Upper lobe of left lung (tissue), 6 donors: ENCODE measurements around the gene ATAD2B. TPM values are rescaled to one million over a fixed set of nuclear protein-coding genes. Genes with fewer than 3 reads are reported as not detected.
"Not testable (repeated sequence)": the region's sequence is repeated elsewhere in the genome, so short reads cannot be mapped to it uniquely, and the experiment has no call there.

Experiments used
- ATAC-seq, 2 donors: fragments of 200-7000 bp; cut with Tn5 transposase; one replicate each; pipeline ENCODE4 v1.9.1; 2022; ENCODE audit warnings: mild to moderate bottlenecking in 2 of 2, moderate library complexity in 2 of 2; ENCODE audit not compliant: low FRiP score in 2 of 2
- DNase-seq, 2 donors: peaks; one replicate each; pipeline ENCODE4 v3.0.0-alpha.2; 2019 to 2020
- H3K27ac ChIP-seq, 4 donors: fragments of 200-600 bp; sonication (generic); one replicate each; pipeline ENCODE4 v1.5.1; 2016 to 2019
- H3K27me3 ChIP-seq, 4 donors: fragments of 200-600 bp; sonication (generic); one replicate each; pipeline ENCODE4 v1.5.1; 2017 to 2019
- H3K36me3 ChIP-seq, 4 donors: fragments of 200-600 bp; sonication (generic); one replicate each; pipeline ENCODE4 v1.5.1; 2016 to 2019
- H3K4me1 ChIP-seq, 4 donors: fragments of 200-600 bp; sonication (generic); one replicate each; pipeline ENCODE4 v1.5.1; 2018 to 2019
- H3K4me3 ChIP-seq, 4 donors: fragments of 200-600 bp; sonication (generic); one replicate each; pipeline ENCODE4 v1.5.1; 2017 to 2019; ENCODE audit warnings: mild to moderate bottlenecking in 2 of 4, moderate library complexity in 1 of 4
- H3K9me3 ChIP-seq, 4 donors: fragments of 200-600 bp; sonication (generic); one replicate each; pipeline ENCODE4 v1.5.1; 2018 to 2019
- EP300 ChIP-seq, 4 donors: sonication (generic); formaldehyde crosslinking; IDR thresholded peaks; one replicate each; pipeline ENCODE4 v1.5.1; 2017; ENCODE audit warnings: antibody characterized with exemption in 4 of 4, control low read depth in 2 of 4
- POLR2A ChIP-seq, 4 donors: fragments of 450-650 bp; IDR thresholded peaks; one replicate each; pipeline ENCODE4 v1.5.1; 2016 to 2017; ENCODE audit warnings: antibody characterized with exemption in 4 of 4, mild to moderate bottlenecking in 2 of 4
- POLR2AphosphoS5 ChIP-seq, 2 donors: sonication (generic); formaldehyde crosslinking; IDR thresholded peaks; one replicate each; pipeline ENCODE4 v1.5.1; 2017; ENCODE audit warnings: antibody characterized with exemption in 2 of 2
- WGBS, 2 donors: methylation state at CpG; one replicate each; pipeline ENCODE4 v1.1.5; 2017 to 2018; 5-methylcytosine and 5-hydroxymethylcytosine counted together
- total RNA-seq, 6 donors: library from RNA; depleted of rRNA in 4 of 6; stranded (reverse); fragments of >200 nt in 4 of 6; gene quantifications; one replicate each; pipeline versions ENCODE4 v1.1.0 to v1.2.1, GENCODE V29; 2016 to 2021
- TF ChIP-seq, protein P1 (sequence below), 6 experiments: fragments of 450-650 bp in 4 of 6; fragments of 200-600 bp in 2 of 6; sonication (generic) in 2 of 6; IDR thresholded peaks; one replicate each; pipeline ENCODE4 v1.5.1; 2016 to 2019; ENCODE audit warnings: antibody characterized with exemption in 6 of 6
- donor health status: DM: no; HTN: no; CAD: no; lungs with moderate emphysema.
- donor health status: DM: no; HTN: yes; CAD: no; lungs with severe emphysema.

Gene ATAD2B
- total RNA-seq, 6 donors from 2014 or later: 17.8 to 51.3 (median 25.3) TPM

DNA sequence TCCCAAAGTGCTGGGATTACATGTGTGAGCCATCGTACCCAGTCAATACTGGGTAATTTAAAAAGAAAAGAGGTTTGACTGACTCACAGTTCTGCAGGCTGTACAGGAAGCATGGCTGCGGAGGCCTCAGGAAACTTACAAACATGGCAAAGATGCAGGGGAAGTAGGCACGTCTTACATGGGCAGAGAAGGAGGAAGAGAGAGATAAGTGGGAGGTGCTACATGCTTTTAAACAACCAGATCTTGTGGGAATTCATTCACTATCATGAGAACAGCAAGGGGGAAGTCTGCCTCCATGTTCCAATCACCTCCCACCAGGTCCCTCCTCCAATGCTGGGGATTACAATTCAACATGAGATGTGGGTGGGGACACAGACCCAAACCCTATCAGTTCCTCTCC is 192.5 kb downstream of the ATAD2B start:
- no peaks in the 10 kb centered on the region for H3K27me3 ChIP-seq
- no peak overlapping the region for H3K27ac ChIP-seq
- 75% methylated on average over 3 of the region's 3 CpGs for WGBS, 2 donors
- DNase-seq (no peak), ATAC-seq (no peak)
- H3K4me3 ChIP-seq: no peak overlapping the region
- H3K36me3 ChIP-seq: peaks cover 0 to 4% (median 0%) of the 10 kb centered on the region in 4 donors
- no peaks in the 10 kb centered on the region for H3K9me3 ChIP-seq
- no peaks in the 10 kb centered on the region for H3K4me1 ChIP-seq
- TF ChIP-seq EP300 (IDR thresholded peaks at IDR 0.05) (no peak), POLR2AphosphoS5 (IDR thresholded peaks at IDR 0.05) (no peak)

DNA sequence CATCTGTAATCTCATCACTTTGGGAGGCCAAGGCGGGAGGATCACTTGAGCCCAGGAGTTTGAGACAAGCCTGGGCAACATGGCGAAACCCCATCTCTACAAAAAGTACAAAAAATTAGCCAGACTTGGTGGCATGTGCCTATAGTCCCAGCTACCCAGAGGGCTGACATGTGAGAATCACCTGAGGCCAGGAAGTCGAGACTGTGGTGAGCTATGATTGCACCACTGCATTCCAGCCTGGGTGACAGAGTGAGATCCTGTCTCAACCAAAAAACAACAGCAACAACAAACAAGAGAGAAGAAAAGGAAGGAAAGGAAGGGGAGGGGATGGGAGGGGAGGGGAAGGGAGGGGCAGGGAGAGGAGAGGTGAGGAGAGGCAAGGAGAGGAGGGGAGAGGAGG is 203.9 kb downstream of the ATAD2B start:
- H3K36me3 ChIP-seq, H3K9me3 ChIP-seq, H3K4me3 ChIP-seq, H3K27me3 ChIP-seq, H3K4me1 ChIP-seq, H3K27ac ChIP-seq, DNase-seq, ATAC-seq: not testable (repeated sequence)
- 94 to 96% methylated on average over 3 of the region's 3 CpGs for WGBS, 2 donors

DNA sequence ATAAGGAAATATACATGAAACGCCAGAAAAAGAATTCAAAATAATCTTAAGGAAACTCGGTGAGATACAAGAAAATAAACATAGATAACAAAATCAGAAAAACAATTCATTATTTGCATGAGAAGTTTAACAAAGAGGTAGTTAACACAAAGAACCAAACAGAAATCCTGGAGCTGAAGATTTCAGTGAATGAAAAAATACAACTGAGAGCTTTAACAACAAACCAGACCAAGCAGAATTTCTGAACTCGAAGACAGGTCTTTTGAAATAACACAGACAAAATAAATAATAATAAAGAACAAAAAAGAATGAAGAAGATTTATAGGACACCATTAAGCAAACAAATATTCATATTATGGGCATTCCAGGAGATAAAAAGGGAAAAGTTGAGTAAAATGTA is 204.7 kb downstream of the ATAD2B start:
- no peak for TF ChIP-seq POLR2AphosphoS5 (IDR thresholded peaks at IDR 0.05)
- TF ChIP-seq EP300 (IDR thresholded peaks at IDR 0.05): no peak
- TF ChIP-seq, protein P1, sequence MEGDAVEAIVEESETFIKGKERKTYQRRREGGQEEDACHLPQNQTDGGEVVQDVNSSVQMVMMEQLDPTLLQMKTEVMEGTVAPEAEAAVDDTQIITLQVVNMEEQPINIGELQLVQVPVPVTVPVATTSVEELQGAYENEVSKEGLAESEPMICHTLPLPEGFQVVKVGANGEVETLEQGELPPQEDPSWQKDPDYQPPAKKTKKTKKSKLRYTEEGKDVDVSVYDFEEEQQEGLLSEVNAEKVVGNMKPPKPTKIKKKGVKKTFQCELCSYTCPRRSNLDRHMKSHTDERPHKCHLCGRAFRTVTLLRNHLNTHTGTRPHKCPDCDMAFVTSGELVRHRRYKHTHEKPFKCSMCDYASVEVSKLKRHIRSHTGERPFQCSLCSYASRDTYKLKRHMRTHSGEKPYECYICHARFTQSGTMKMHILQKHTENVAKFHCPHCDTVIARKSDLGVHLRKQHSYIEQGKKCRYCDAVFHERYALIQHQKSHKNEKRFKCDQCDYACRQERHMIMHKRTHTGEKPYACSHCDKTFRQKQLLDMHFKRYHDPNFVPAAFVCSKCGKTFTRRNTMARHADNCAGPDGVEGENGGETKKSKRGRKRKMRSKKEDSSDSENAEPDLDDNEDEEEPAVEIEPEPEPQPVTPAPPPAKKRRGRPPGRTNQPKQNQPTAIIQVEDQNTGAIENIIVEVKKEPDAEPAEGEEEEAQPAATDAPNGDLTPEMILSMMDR (IDR thresholded peaks at IDR 0.05): no peak
- no peak for TF ChIP-seq POLR2A (IDR thresholded peaks at IDR 0.05)
- Histone ChIP-seq H3K27me3 (no peaks in the 10 kb centered on the region), H3K4me3 (no peak overlapping the region), H3K9me3 (peaks cover 0 to 7% (median 0%) of the 10 kb centered on the region in 4 donors), H3K27ac (no peak overlapping the region), H3K36me3 (peaks cover 0 to 7% (median 1%) of the 10 kb centered on the region in 4 donors), H3K4me1 (peaks cover 0 to 8% (median 4%) of the 10 kb centered on the region in 4 donors)
- ATAC-seq: no peak
- 97 to 99% methylated on average over 3 of the region's 3 CpGs for WGBS, 2 donors
- DNase-seq: no peak

DNA sequence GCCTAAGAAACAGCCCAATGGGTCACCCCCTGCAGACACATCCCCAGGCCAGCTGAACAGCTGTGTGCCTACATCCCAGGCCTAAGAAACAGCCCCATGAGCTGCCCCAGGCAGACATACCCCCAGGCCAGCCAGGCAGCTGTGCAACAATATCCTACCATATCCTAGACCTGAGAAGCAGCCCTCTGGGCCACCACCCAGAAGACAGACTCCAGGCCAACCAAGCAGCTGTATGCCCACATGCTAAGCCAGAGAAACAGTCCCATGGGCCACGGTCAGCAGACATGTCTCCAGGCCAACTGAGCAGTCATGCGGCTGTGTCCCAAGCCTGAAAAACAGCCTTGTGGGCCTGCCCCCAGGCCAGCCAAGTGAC is 205.5 kb downstream of the ATAD2B start:
- Histone ChIP-seq H3K4me3 (no peak overlapping the region), H3K36me3 (peaks cover 0 to 6% (median 1%) of the 10 kb centered on the region in 4 donors), H3K4me1 (peaks cover 0 to 8% (median 4%) of the 10 kb centered on the region in 4 donors), H3K27ac (no peak overlapping the region), H3K9me3 (peaks cover 0 to 7% (median 0%) of the 10 kb centered on the region in 4 donors), H3K27me3 (no peaks in the 10 kb centered on the region)
- 100% methylated on average over 2 of the region's 2 CpGs; no CpG with 5 or more reads in 1 of the 2 donors for WGBS, 2 donors
- TF ChIP-seq POLR2A (IDR thresholded peaks at IDR 0.05): no peak
- TF ChIP-seq POLR2AphosphoS5 (IDR thresholded peaks at IDR 0.05): no peak
- TF ChIP-seq, protein P1 (IDR thresholded peaks at IDR 0.05): no peak
- no peak for TF ChIP-seq EP300 (IDR thresholded peaks at IDR 0.05)
- ATAC-seq (peak in 1 of 2 donors; percentile 13), DNase-seq (no peak)

DNA sequence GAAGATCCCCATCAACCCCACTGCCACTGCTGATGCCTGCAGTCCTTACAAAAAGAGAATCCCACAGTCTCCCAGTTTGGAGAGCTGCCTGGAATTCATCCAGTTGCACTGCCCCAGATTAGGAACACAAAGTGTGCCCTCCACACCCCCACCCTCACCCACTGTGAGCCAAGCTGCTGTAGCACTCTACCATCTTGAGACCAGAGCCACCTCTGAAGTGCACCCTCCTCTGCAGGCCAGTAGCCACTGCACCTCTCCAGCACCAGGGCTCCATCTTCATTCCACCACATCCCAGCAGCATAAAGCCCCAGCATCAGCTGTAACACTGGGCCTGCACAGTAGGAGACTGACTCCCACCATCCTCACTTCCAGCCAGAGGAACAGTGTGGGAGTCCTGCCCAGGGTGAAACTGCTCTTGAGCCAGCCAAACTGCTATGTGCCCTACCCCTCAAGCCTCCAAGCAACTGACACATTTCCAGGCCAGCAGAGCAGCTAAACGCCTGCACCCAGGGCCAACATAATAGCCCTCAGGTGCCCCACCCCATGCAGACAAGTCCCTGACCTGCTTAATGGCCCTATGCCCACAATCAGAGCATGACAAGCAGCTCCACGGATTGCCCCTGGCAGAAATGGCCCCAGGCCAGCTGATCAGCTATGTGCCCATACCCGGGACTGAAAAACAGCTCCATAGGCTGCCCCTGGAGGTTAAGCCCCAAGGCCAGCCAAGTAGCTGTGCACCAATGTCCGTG is 206.0 kb downstream of the ATAD2B start:
- Histone ChIP-seq H3K27ac (no peak overlapping the region), H3K9me3 (peaks cover 0 to 7% (median 0%) of the 10 kb centered on the region in 4 donors), H3K4me1 (peaks cover 0 to 8% (median 4%) of the 10 kb centered on the region in 4 donors), H3K27me3 (no peaks in the 10 kb centered on the region), H3K4me3 (no peak overlapping the region), H3K36me3 (peaks cover 0 to 3% (median 1%) of the 10 kb centered on the region in 4 donors)
- WGBS, 2 donors: 60 to 63% methylated on average over 2 to 3 of the region's 4 CpGs
- TF ChIP-seq POLR2A (IDR thresholded peaks at IDR 0.05): no peak
- TF ChIP-seq POLR2AphosphoS5 (IDR thresholded peaks at IDR 0.05): no peak
- TF ChIP-seq EP300 (IDR thresholded peaks at IDR 0.05): no peak
- TF ChIP-seq, protein P1 (IDR thresholded peaks at IDR 0.05): no peak
- ATAC-seq (peak in 1 of 2 donors; percentile 60), DNase-seq (no peak)

DNA sequence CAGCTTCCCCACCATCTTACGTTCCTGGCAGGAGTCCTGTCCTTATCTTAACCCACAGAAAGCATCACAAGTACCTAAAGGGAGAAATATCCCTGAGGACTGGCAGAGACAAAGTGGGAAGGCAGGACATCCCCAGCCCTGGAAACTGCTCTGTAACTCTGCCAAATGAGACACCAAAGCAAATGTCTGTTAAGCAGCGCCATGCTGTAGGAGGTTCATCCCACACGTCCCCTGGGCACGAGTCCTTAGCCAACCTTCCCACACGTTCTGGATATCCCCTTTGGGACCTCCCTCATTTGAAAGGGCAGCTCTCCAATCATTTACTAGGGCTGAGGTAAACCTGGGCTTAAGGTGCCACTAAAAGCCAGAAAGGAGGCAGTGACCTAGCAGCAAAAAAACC is 207.2 kb downstream of the ATAD2B start:
- DNase-seq: no peak
- WGBS, 2 donors: 90 to 91% methylated on average over 5 of the region's 5 CpGs

More for the DNA sequence above, 207.2 kb downstream of the ATAD2B start:
- Histone ChIP-seq H3K27me3 (no peaks in the 10 kb centered on the region), H3K4me3 (no peak overlapping the region), H3K9me3 (peaks cover 0 to 7% (median 0%) of the 10 kb centered on the region in 4 donors), H3K4me1 (peaks cover 0 to 8% (median 4%) of the 10 kb centered on the region in 4 donors), H3K36me3 (no peaks in the 10 kb centered on the region), H3K27ac (no peak overlapping the region)
- no peak for ATAC-seq
- TF ChIP-seq POLR2A (IDR thresholded peaks at IDR 0.05) (no peak), POLR2AphosphoS5 (IDR thresholded peaks at IDR 0.05) (no peak), EP300 (IDR thresholded peaks at IDR 0.05) (no peak)
- TF ChIP-seq, protein P1 (IDR thresholded peaks at IDR 0.05): no peak
